GM12878 (cell line): ENCODE results near the gene GSS. TPM values are rescaled to one million over a fixed set of nuclear protein-coding genes. Genes with fewer than 3 reads are reported as not detected.

ENCODE experiments used
- ATAC-seq: fragments of 200-7000 bp; cut with Tn5 transposase; 3 replicates; pipeline ENCODE4 v1.9.1; 2020; ENCODE audit warnings: mild to moderate bottlenecking, moderate library complexity
- BruUV-seq: library from RNA; stranded (reverse); fragments of 400-500 nt; replicated peaks from 2 replicates; lab custom pipeline; 2021; lab: Mats Ljungman, UMichigan
- CTCF ChIA-PET: fragments of 300-600 bp; sonication (Branson Sonifier 250); formaldehyde crosslinking; extraction: SDS; loops from one replicate; lab custom pipeline; 2021; ENCODE audit warnings: inconsistent platforms; lab: Yijun Ruan, JAX
- POLR2A ChIA-PET: fragments of 350-600 bp; formaldehyde crosslinking; extraction: SDS; loops from one replicate; lab custom pipeline; 2021; ENCODE audit warnings: inconsistent platforms; lab: Charles Lee
- RAD21 ChIA-PET: fragments of 300-600 bp; sonication (Branson Sonifier 250); formaldehyde crosslinking; loops from one replicate; lab custom pipeline; 2023; ENCODE audit warnings: antibody characterized with exemption; ENCODE audit not compliant: unreplicated experiment; lab: Charles Lee
- SMC1A ChIA-PET: fragments of 300-600 bp; sonication (Branson Sonifier 250); formaldehyde crosslinking; loops from one replicate; lab custom pipeline; 2023; ENCODE audit not compliant: unreplicated experiment, uncharacterized antibody; lab: Charles Lee
- DNase-seq: peaks from one replicate; pipeline ENCODE4 v3.0.0-alpha.2; 2011; ENCODE audit warnings: low read depth, low spot score
- FAIRE-seq: peaks from 3 replicates; lab custom pipeline; 2011; peaks lifted over from hg19 to GRCh38; lab: Jason Lieb, UNC
- H2AFZ ChIP-seq: 2 replicates; pipeline ENCODE4 v1.6.0; 2011; ENCODE audit warnings: low read depth, low read length, control low read depth; ENCODE audit not compliant: control insufficient read depth
- H3K27ac ChIP-seq: 2 replicates; pipeline ENCODE4 v1.5.1; 2011; ENCODE audit warnings: control low read depth; ENCODE audit not compliant: control insufficient read depth, insufficient read depth
- H3K27me3 ChIP-seq, 2 experiments: replicated peaks in 1 of 2; 2 replicates each; pipeline versions ENCODE4 v1.6.0 to v1.6.1; 2011; ENCODE audit warnings: low read length in 1 of 2; ENCODE audit not compliant: control insufficient read depth in 2 of 2, insufficient read depth in 2 of 2
- H3K36me3 ChIP-seq, 2 experiments: 2 replicates each; pipeline ENCODE4 v1.5.1; 2011; ENCODE audit warnings: low read length in 1 of 2; ENCODE audit not compliant: control insufficient read depth in 2 of 2, insufficient read depth in 2 of 2
- H3K4me1 ChIP-seq: 2 replicates; pipeline ENCODE4 v1.6.1; 2011; ENCODE audit warnings: mild to moderate bottlenecking, low read length, moderate library complexity, mixed read lengths; ENCODE audit not compliant: control insufficient read depth, insufficient read depth
- H3K4me2 ChIP-seq: 2 replicates; pipeline ENCODE4 v1.6.0; 2011; ENCODE audit warnings: control low read depth; ENCODE audit not compliant: control insufficient read depth, insufficient read depth
- H3K4me3 ChIP-seq: fragments of 200-600 bp; sonication (generic); 2 replicates; pipeline ENCODE4 v1.5.1; 2016
- H3K79me2 ChIP-seq: 2 replicates; pipeline ENCODE4 v1.6.0; 2011; ENCODE audit warnings: low read length; ENCODE audit not compliant: control insufficient read depth, insufficient read depth
- H3K9ac ChIP-seq: 2 replicates; pipeline ENCODE4 v1.8.0; 2011; ENCODE audit warnings: low read length, control low read depth, mixed read lengths; ENCODE audit not compliant: control insufficient read depth, insufficient read depth
- H3K9me3 ChIP-seq: replicated peaks from 3 replicates; pipeline ENCODE4 v1.5.1; 2011; ENCODE audit warnings: mild to moderate bottlenecking, low read length; ENCODE audit not compliant: control insufficient read depth, insufficient read depth
- H4K20me1 ChIP-seq: 2 replicates; pipeline ENCODE4 v1.6.0; 2011; ENCODE audit not compliant: control insufficient read depth, insufficient read depth
- BHLHE40 ChIP-seq, 2 experiments: fragments of 450-650 bp in 1 of 2; IDR thresholded peaks; 2 replicates each; pipeline ENCODE4 v1.6.1; 2011 to 2017; ENCODE audit warnings: low read depth in 2 of 2, borderline replicate concordance in 1 of 2, improper control_type of control experiment in 1 of 2, low read length in 1 of 2, mild to moderate bottlenecking in 1 of 2
- CBFB ChIP-seq: IDR thresholded peaks from 2 replicates; pipeline ENCODE4 v1.6.1; 2016; ENCODE audit warnings: antibody characterized with exemption, low read depth
- KAT2A ChIP-seq: conservative IDR thresholded peaks from 2 replicates; pipeline ENCODE4 v1.6.1; 2011; ENCODE audit warnings: low read depth, low read length; ENCODE audit not compliant: control insufficient read depth
- REST ChIP-seq: IDR thresholded peaks from 2 replicates; pipeline ENCODE4 v1.6.1; 2012; ENCODE audit warnings: mild to moderate bottlenecking, low read depth, low read length
- RFX5 ChIP-seq: IDR thresholded peaks from 2 replicates; pipeline ENCODE4 v1.6.1; 2011; ENCODE audit warnings: low read depth, low read length, improper control_type of control experiment
- SMARCA5 ChIP-seq: fragments of 450-650 bp; IDR thresholded peaks from 2 replicates; pipeline ENCODE4 v1.6.1; 2017; ENCODE audit warnings: mild to moderate bottlenecking
- YY1 ChIP-seq: IDR thresholded peaks from 2 replicates; pipeline ENCODE4 v1.6.1; 2011; ENCODE audit warnings: low read depth, mild to moderate bottlenecking, low read length
- WGBS: methylation state at CpG from one replicate; pipeline ENCODE4 v1.1.6; 2016; ENCODE audit warnings: low lambda C conversion rate; ENCODE audit not compliant: insufficient replicate concordance, insufficient coverage; ENCODE audit errors: missing lambda C conversion rate; 5-methylcytosine and 5-hydroxymethylcytosine counted together
- in situ Hi-C: fragments of 300-500 bp; cut with MboI; formaldehyde crosslinking; loops from 9 replicates; pipeline ENCODE4 v1.14.3; 2018; ENCODE audit warnings: mixed read lengths
- intact Hi-C: fragments of 100-400 bp; cut with micrococcal nuclease; formaldehyde crosslinking; loops from one replicate; pipeline ENCODE4 v1.14.2; 2022; ENCODE audit not compliant: unreplicated experiment
- polyA plus RNA-seq, 11 experiments: library from polyadenylated mRNA; depleted of rRNA in 4 of 11; unstranded in 6 of 11; stranded (reverse) in 5 of 11; fragments of >200 nt; fragmentation: Nextera tagmentation in 4 of 11; fragmentation: Illumina TruSeq in 1 of 11; extraction: Ambion mirVana in 4 of 11; extraction: Trizol in 1 of 11; gene quantifications; 1 replicate in 1 of 11; 2 replicates in 10 of 11; pipeline versions ENCODE4 v1.2.1 to v1.2.3, GENCODE V29; 2011 to 2016; ENCODE audit warnings: inconsistent platforms in 2 of 11, missing spikeins in 2 of 11, low read depth in 1 of 11
- total RNA-seq, 4 experiments: library from RNA; depleted of rRNA in 3 of 4; stranded (reverse); fragments of >200 nt in 3 of 4; fragmentation: Illumina TruSeq in 1 of 4; extraction: Trizol in 1 of 4; gene quantifications; 2 replicates each; pipeline versions ENCODE4 v1.2.1 to v1.2.3, GENCODE V29; 2013 to 2021
- TF ChIP-seq, protein P1 (sequence below): fragments of 450-650 bp; IDR thresholded peaks from 2 replicates; pipeline ENCODE4 v1.6.1; 2017; ENCODE audit warnings: mild to moderate bottlenecking, moderate library complexity

Gene GSS
- total and polyA plus RNA-seq, 10 of the 15 experiments (the other 5 are each of a cell fraction or from before 2014, with no cell fraction given): 12.7 to 120 (median 67.4) TPM

DNA sequence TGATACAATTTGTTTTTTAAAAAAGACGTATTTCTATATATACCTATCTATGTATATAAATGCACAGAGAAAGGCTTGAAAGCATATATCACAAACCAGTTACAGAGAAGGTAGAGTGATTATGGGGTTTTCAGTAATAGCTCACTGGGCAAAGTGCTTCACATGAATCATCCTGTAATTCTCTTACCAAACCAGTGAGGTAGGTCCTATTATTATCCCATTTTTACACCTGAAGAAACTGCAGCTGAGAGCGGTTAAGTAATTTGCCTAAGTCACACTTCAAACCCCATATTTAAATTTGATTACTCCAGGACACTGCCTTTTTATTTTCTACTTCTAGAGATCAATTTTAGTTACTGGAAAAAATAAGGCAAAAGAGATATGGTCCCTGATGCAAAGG, 4.4 kb downstream of the GSS start:
- Histone ChIP-seq H3K4me3 (no peak overlapping the region), H3K36me3 (peaks cover 0 to 3% of the 10 kb centered on the region in 2 experiments; a peak in 2 of 4 replicates), H3K79me2 (0 out of 2 replicates have a peak, but pooled peaks cover 2% of the 10 kb centered on the region), H3K9me3 (no peaks in the 10 kb centered on the region), H3K9ac (no peak overlapping the region), H3K4me1 (peaks cover 8% of the 10 kb centered on the region), H2AFZ (no peak overlapping the region), H4K20me1 (no peaks in the 10 kb centered on the region), H3K27me3 (no peaks in the 10 kb centered on the region), H3K4me2 (peak overlapping the region; percentile 44; the same call in 1 of the 2 replicates), H3K27ac (no peak overlapping the region)
- no peak for TF ChIP-seq RFX5
- TF ChIP-seq BHLHE40 (IDR thresholded peaks at IDR 0.05; ENCODE audit: borderline replicate concordance in 1 of 2, low read depth in 2 of 2, low read length in 1 of 2): peak in 1 of 2 experiments; percentile 23; a peak in 1 of 4 replicates
- no peak for FAIRE-seq
- ATAC-seq: no peak
- DNase-seq: no peak
- SMC1A ChIA-PET: interaction anchor here (0.6 to 1.4 kb wide), 5 partner anchors 19 to 132 kb away, joined by 3 to 7 read pairs (median 3); partner anchors contain the start of gene ACSS2
- in situ Hi-C loops: no loop called here
- no TSS peak for BruUV-seq
- intact Hi-C loops: no loop called here
- RAD21 ChIA-PET: interaction anchor here (1.3 to 2.4 kb wide), 2 partner anchors 75 to 77 kb away, joined by 4 to 6 read pairs; partner anchors contain the start of gene ACSS2
- POLR2A ChIA-PET: interaction anchor here (2.0 kb wide), 1 partner anchor 76 kb away, joined by 7 read pairs; the partner anchor contains the start of gene ACSS2
- CTCF ChIA-PET: interaction anchor here (2.7 kb wide), 1 partner anchor 77 kb away, joined by 13 read pairs; the partner anchor contains the start of gene GGT7
- 75% methylated on average over 2 of the region's 2 CpGs for WGBS

- POLR2A ChIA-PET: interaction anchor here (0.7 to 1.9 kb wide), 2 partner anchors 125 to 1887 kb away, joined by 3 to 7 read pairs; no protein-coding TSS in a partner anchor
- SMC1A ChIA-PET: interaction anchor here (1.0 to 1.1 kb wide), 2 partner anchors 61 to 66 kb away, joined by 3 read pairs; no protein-coding TSS in a partner anchor
- TF ChIP-seq REST (no peak), YY1 (no peak), SMARCA5 (no peak), CBFB (no peak), KAT2A (no peak)
- TF ChIP-seq, protein P1, sequence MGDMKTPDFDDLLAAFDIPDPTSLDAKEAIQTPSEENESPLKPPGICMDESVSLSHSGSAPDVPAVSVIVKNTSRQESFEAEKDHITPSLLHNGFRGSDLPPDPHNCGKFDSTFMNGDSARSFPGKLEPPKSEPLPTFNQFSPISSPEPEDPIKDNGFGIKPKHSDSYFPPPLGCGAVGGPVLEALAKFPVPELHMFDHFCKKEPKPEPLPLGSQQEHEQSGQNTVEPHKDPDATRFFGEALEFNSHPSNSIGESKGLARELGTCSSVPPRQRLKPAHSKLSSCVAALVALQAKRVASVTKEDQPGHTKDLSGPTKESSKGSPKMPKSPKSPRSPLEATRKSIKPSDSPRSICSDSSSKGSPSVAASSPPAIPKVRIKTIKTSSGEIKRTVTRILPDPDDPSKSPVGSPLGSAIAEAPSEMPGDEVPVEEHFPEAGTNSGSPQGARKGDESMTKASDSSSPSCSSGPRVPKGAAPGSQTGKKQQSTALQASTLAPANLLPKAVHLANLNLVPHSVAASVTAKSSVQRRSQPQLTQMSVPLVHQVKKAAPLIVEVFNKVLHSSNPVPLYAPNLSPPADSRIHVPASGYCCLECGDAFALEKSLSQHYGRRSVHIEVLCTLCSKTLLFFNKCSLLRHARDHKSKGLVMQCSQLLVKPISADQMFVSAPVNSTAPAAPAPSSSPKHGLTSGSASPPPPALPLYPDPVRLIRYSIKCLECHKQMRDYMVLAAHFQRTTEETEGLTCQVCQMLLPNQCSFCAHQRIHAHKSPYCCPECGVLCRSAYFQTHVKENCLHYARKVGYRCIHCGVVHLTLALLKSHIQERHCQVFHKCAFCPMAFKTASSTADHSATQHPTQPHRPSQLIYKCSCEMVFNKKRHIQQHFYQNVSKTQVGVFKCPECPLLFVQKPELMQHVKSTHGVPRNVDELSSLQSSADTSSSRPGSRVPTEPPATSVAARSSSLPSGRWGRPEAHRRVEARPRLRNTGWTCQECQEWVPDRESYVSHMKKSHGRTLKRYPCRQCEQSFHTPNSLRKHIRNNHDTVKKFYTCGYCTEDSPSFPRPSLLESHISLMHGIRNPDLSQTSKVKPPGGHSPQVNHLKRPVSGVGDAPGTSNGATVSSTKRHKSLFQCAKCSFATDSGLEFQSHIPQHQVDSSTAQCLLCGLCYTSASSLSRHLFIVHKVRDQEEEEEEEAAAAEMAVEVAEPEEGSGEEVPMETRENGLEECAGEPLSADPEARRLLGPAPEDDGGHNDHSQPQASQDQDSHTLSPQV: no peak
Measured at GRCh38 chr20:34949120-34949519, 6.5 kb downstream of the GSS start.

More at GRCh38 chr20:34949120-34949519, 6.5 kb downstream of the GSS start:
- Histone ChIP-seq H3K4me3 (no peak overlapping the region), H3K36me3 (peaks cover 0 to 5% of the 10 kb centered on the region in 2 experiments), H3K9ac (no peak overlapping the region), H4K20me1 (no peaks in the 10 kb centered on the region), H3K27me3 (no peaks in the 10 kb centered on the region), H3K4me1 (peaks cover 8% of the 10 kb centered on the region), H3K79me2 (no peaks in the 10 kb centered on the region), H3K4me2 (no peak overlapping the region), H2AFZ (no peak overlapping the region), H3K9me3 (no peaks in the 10 kb centered on the region), H3K27ac (no peak overlapping the region)
- no TSS peak for BruUV-seq
- in situ Hi-C loops (no loop called here), intact Hi-C loops (no loop called here)
- CTCF ChIA-PET: interaction anchor here (1.7 kb wide), 1 partner anchor 75 kb away, joined by 7 read pairs; no protein-coding TSS in a partner anchor
- ATAC-seq (no peak), DNase-seq (no peak), FAIRE-seq (no peak)
- RAD21 ChIA-PET: no interaction called here
- WGBS: 98% methylated on average over 6 of the region's 6 CpGs
